ENCODE data around the gene SCARF1.

GRCh38 chr17:1590029-1590746 is 55.3 kb downstream of the SCARF1 start:
- TF ChIP-seq CTCF (optimal IDR thresholded peaks at IDR 0.05 in 1 of 3, IDR thresholded peaks at IDR 0.05 in 1 of 3, conservative IDR thresholded peaks at IDR 0.05 in 1 of 3; ENCODE audit: extremely low read depth in 1 of 3, insufficient read depth in 2 of 3, low read length in 3 of 3) (no peak), EZH2 (IDR thresholded peaks at IDR 0.05; ENCODE audit: low read length) (no peak)
